K562 (cell line): ENCODE data around the gene HDHD2. TPM values are rescaled to one million over a fixed set of nuclear protein-coding genes. Genes with fewer than 3 reads are reported as not detected.

Experiments used
- CHD1 ChIP-seq: fragments of 200-600 bp; sonication (generic); IDR thresholded peaks from one replicate; pipeline ENCODE4 v1.6.1; 2012; ENCODE audit warnings: mild to moderate bottlenecking, moderate library complexity, low read length, inconsistent platforms
- CHD2 ChIP-seq: IDR thresholded peaks from 2 replicates; pipeline ENCODE4 v1.6.1; 2011; ENCODE audit warnings: low read depth, low read length
- KAT8 ChIP-seq: fragments of 450-650 bp; IDR thresholded peaks from 2 replicates; pipeline ENCODE4 v1.6.1; 2016; ENCODE audit warnings: low read depth, mild to moderate bottlenecking
- POLR2G ChIP-seq: fragments of 200-400 bp; formaldehyde crosslinking; IDR thresholded peaks from 2 replicates; pipeline ENCODE4 v1.6.1; 2017; ENCODE audit warnings: low read depth, mild to moderate bottlenecking, antibody characterized with exemption, low read length, moderate library complexity
- RBFOX2 ChIP-seq: fragments of 200-400 bp; formaldehyde crosslinking; IDR thresholded peaks from 2 replicates; pipeline ENCODE4 v1.6.1; 2017; ENCODE audit warnings: low read depth, mild to moderate bottlenecking, low read length, moderate library complexity
- TAF9B ChIP-seq: fragments of 450-650 bp; IDR thresholded peaks from 2 replicates; pipeline ENCODE4 v1.6.1; 2018; ENCODE audit warnings: mild to moderate bottlenecking; ENCODE audit not compliant: partially characterized antibody
- polyA plus RNA-seq, 8 experiments: library from polyadenylated mRNA; depleted of rRNA in 4 of 8; stranded (reverse) in 5 of 8; unstranded in 3 of 8; fragments of >200 nt; fragmentation: Nextera tagmentation in 2 of 8; fragmentation: Illumina TruSeq in 1 of 8; extraction: Ambion mirVana in 2 of 8; extraction: Trizol in 1 of 8; gene quantifications; 2 replicates each; pipeline versions ENCODE4 v1.2.1 to v1.2.3, GENCODE V29; 2011 to 2014; ENCODE audit warnings: inconsistent platforms in 1 of 8, missing spikeins in 1 of 8
- total RNA-seq, 7 experiments: library from RNA; depleted of rRNA in 6 of 7; stranded (reverse); fragments of >200 nt in 6 of 7; fragmentation: Illumina TruSeq in 2 of 7; extraction: Trizol in 2 of 7; gene quantifications; 2 replicates each; pipeline versions ENCODE4 v1.2.1 to v1.2.3, GENCODE V29; 2011 to 2021; ENCODE audit warnings: low replicate concordance in 1 of 7
- TF ChIP-seq, protein P1 (sequence below), 2 experiments: IDR thresholded peaks in 1 of 2; conservative IDR thresholded peaks in 1 of 2; 2 replicates each; pipeline ENCODE4 v1.6.1; 2016; ENCODE audit warnings: low read depth in 2 of 2, mild to moderate bottlenecking in 1 of 2, missing compliant biosample characterization in 1 of 2, missing genetic modification characterization in 1 of 2, moderate library complexity in 1 of 2
- TF ChIP-seq, protein P2 (sequence below): fragments of 450-650 bp; IDR thresholded peaks from 2 replicates; pipeline ENCODE4 v1.7.1; 2018; ENCODE audit warnings: mild to moderate bottlenecking, low read depth; ENCODE audit not compliant: partially characterized antibody
- TF ChIP-seq, protein P3 (sequence below), 2 experiments: fragments of 450-650 bp; conservative IDR thresholded peaks; 2 replicates each; pipeline ENCODE4 v1.6.1; 2017; ENCODE audit warnings: mild to moderate bottlenecking in 2 of 2, moderate library complexity in 2 of 2
- TF ChIP-seq, protein P4 (sequence below): sonication (generic); formaldehyde crosslinking; IDR thresholded peaks from 2 replicates; pipeline ENCODE4 v1.8.0; 2022; ENCODE audit warnings: mild to moderate bottlenecking, missing genetic modification reagents

The HDHD2 gene
- total and polyA plus RNA-seq, 9 of the 15 experiments (the other 6 are each of a cell fraction or from before 2014, with no cell fraction given), result 6.8 to 25.2 (median 21.5) TPM

DNA sequence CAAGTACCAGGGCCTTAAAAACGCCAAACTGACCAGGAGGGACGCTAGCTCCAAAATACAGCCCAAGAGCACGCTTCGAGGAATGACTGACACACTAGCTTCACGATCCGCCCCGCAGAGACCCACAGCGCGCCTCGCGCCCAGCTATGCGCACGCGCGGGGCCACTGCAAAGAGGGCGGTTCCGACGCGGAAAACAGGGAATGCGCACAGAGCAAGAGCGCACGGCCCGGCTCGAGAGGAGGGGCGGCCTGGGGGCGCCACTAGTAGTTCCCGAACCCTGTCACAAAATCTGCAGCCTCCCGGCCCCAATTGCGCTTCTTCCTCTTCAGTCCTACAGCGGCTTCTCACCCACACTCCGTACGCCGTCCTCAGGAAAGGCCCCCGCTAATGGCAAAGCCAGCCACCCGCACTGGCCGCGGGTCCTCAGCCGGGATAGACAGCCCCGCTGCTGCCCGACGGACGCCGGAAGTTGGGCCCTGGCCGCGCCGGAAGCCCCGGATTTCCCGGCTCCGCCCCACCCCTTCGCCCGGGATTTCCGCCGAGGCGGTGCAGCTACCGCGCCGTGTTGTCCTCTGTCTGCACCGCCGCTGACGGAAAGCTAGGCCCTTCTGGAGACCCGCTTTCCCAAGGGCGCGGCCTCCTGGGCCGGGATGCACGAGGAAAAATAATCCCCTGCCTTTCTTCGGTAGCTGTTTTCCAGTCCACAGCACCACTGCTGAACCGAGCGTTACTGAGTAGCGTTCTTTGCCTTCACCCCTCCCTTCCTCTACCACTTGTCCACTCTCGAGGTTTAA, at the start of gene HDHD2 (continued):
- TF ChIP-seq, protein P1, sequence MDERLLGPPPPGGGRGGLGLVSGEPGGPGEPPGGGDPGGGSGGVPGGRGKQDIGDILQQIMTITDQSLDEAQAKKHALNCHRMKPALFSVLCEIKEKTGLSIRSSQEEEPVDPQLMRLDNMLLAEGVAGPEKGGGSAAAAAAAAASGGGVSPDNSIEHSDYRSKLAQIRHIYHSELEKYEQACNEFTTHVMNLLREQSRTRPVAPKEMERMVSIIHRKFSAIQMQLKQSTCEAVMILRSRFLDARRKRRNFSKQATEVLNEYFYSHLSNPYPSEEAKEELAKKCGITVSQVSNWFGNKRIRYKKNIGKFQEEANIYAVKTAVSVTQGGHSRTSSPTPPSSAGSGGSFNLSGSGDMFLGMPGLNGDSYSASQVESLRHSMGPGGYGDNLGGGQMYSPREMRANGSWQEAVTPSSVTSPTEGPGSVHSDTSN (CRISPR knock-in tag; IDR thresholded peaks at IDR 0.05; ENCODE audit: low read depth), result no peak; the same call in 1 of the 2 replicates
- TF ChIP-seq, protein P1 (tag; conservative IDR thresholded peaks at IDR 0.05; ENCODE audit: low read depth), result peak; percentile 54
- TF ChIP-seq, protein P2, sequence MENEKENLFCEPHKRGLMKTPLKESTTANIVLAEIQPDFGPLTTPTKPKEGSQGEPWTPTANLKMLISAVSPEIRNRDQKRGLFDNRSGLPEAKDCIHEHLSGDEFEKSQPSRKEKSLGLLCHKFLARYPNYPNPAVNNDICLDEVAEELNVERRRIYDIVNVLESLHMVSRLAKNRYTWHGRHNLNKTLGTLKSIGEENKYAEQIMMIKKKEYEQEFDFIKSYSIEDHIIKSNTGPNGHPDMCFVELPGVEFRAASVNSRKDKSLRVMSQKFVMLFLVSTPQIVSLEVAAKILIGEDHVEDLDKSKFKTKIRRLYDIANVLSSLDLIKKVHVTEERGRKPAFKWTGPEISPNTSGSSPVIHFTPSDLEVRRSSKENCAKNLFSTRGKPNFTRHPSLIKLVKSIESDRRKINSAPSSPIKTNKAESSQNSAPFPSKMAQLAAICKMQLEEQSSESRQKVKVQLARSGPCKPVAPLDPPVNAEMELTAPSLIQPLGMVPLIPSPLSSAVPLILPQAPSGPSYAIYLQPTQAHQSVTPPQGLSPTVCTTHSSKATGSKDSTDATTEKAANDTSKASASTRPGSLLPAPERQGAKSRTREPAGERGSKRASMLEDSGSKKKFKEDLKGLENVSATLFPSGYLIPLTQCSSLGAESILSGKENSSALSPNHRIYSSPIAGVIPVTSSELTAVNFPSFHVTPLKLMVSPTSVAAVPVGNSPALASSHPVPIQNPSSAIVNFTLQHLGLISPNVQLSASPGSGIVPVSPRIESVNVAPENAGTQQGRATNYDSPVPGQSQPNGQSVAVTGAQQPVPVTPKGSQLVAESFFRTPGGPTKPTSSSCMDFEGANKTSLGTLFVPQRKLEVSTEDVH, result peak; percentile 44
- TF ChIP-seq RBFOX2, result peak; percentile 92
- TF ChIP-seq TAF9B, result peak; percentile 57
- no peak for TF ChIP-seq CHD2
- TF ChIP-seq, protein P3, sequence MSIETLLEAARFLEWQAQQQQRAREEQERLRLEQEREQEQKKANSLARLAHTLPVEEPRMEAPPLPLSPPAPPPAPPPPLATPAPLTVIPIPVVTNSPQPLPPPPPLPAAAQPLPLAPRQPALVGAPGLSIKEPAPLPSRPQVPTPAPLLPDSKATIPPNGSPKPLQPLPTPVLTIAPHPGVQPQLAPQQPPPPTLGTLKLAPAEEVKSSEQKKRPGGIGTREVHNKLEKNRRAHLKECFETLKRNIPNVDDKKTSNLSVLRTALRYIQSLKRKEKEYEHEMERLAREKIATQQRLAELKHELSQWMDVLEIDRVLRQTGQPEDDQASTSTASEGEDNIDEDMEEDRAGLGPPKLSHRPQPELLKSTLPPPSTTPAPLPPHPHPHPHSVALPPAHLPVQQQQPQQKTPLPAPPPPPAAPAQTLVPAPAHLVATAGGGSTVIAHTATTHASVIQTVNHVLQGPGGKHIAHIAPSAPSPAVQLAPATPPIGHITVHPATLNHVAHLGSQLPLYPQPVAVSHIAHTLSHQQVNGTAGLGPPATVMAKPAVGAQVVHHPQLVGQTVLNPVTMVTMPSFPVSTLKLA (conservative IDR thresholded peaks at IDR 0.05), result peak in 1 of 2 experiments; percentile 48; a peak in 2 of 4 replicates
- no peak for TF ChIP-seq KAT8
- peak; percentile 44 for TF ChIP-seq CHD1
- TF ChIP-seq, protein P4, sequence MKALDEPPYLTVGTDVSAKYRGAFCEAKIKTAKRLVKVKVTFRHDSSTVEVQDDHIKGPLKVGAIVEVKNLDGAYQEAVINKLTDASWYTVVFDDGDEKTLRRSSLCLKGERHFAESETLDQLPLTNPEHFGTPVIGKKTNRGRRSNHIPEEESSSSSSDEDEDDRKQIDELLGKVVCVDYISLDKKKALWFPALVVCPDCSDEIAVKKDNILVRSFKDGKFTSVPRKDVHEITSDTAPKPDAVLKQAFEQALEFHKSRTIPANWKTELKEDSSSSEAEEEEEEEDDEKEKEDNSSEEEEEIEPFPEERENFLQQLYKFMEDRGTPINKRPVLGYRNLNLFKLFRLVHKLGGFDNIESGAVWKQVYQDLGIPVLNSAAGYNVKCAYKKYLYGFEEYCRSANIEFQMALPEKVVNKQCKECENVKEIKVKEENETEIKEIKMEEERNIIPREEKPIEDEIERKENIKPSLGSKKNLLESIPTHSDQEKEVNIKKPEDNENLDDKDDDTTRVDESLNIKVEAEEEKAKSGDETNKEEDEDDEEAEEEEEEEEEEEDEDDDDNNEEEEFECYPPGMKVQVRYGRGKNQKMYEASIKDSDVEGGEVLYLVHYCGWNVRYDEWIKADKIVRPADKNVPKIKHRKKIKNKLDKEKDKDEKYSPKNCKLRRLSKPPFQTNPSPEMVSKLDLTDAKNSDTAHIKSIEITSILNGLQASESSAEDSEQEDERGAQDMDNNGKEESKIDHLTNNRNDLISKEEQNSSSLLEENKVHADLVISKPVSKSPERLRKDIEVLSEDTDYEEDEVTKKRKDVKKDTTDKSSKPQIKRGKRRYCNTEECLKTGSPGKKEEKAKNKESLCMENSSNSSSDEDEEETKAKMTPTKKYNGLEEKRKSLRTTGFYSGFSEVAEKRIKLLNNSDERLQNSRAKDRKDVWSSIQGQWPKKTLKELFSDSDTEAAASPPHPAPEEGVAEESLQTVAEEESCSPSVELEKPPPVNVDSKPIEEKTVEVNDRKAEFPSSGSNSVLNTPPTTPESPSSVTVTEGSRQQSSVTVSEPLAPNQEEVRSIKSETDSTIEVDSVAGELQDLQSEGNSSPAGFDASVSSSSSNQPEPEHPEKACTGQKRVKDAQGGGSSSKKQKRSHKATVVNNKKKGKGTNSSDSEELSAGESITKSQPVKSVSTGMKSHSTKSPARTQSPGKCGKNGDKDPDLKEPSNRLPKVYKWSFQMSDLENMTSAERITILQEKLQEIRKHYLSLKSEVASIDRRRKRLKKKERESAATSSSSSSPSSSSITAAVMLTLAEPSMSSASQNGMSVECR (CRISPR knock-in tag), result peak; percentile 58; the same call in 1 of the 2 replicates
- TF ChIP-seq POLR2G, result peak; percentile 91
